C4-2B (cell line): Measurements from ENCODE around the gene CTF1.

Experiments used
- CTCF ChIP-seq: fragments of 450-650 bp; conservative IDR thresholded peaks from 2 replicates; pipeline ENCODE4 v1.5.1; 2017; ENCODE audit warnings: mild to moderate bottlenecking
- ZFX ChIP-seq: fragments of 450-650 bp; IDR thresholded peaks from 2 replicates; pipeline ENCODE4 v1.6.1; 2017

DNA sequence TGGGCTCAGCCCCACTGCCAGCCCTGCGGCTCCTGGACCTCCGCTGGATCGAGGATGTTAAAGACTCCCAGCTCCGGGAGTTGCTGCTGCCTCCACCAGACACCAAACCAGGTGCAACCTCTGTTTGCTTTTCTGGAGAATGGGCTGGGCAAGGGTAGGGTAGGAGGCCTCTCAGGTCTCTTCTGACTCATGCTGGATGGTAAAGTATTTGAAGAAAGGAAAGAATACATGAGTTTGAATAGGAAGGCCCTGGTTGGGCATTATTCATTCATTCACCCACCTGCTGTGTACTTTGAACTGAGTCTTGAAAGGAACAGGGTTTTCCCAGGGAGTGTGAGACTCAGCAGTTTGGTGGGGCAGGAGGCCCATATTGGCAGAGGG lies 46.0 kb downstream of the CTF1 start:
- TF ChIP-seq CTCF, result no peak
- TF ChIP-seq ZFX, result no peak
